PFSK-1 (cell line): ENCODE data around the gene ST6GALNAC3.

ENCODE experiments used
- FOXP2 ChIP-seq: optimal IDR thresholded peaks from 2 replicates; pipeline ENCODE3; 2011; ENCODE audit warnings: borderline replicate concordance, control low read depth, inconsistent platforms; ENCODE audit not compliant: insufficient read depth; ENCODE audit errors: extremely low read length, extremely low read depth
- POLR2AphosphoS5 ChIP-seq: IDR thresholded peaks from 2 replicates; pipeline ENCODE4 v1.6.1; 2012; ENCODE audit warnings: low read depth, mild to moderate bottlenecking, control low read depth, low read length, moderate library complexity
- REST ChIP-seq, 2 experiments: IDR thresholded peaks; 2 replicates each; pipeline versions ENCODE4 v1.6.1 to v1.8.0; 2011 to 2012; ENCODE audit warnings: low read depth in 2 of 2, low read length in 2 of 2, control low read depth in 1 of 2, inconsistent platforms in 1 of 2, mild to moderate bottlenecking in 1 of 2, moderate library complexity in 1 of 2; ENCODE audit not compliant: insufficient read depth in 1 of 2
- SIN3A ChIP-seq: IDR thresholded peaks from 2 replicates; pipeline ENCODE4 v1.6.1; 2012; ENCODE audit warnings: mild to moderate bottlenecking, low read length, moderate library complexity, borderline replicate concordance; ENCODE audit not compliant: insufficient read depth
- TAF1 ChIP-seq: IDR thresholded peaks from 2 replicates; pipeline ENCODE4 v1.6.1; 2012; ENCODE audit warnings: low read length, control low read depth, borderline replicate concordance; ENCODE audit not compliant: insufficient read depth

DNA sequence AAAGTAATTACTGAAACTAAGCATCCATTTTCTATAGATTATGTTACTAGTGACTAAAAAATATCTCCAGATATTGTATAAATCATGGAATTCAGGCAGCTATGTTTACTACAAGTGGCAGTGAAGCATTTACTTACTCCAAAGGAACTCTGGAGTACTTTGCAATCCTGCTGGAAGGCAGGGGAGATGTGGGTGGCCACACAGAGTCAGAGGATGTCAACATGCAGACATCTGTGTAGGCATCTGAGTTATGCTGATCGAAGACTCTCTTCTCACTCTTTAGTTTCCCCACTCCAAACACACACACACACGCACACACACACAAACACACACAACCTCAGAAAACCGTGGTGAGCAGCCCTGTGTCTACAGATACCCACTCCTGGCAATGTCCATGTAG lies 112.9 kb downstream of the ST6GALNAC3 start:
- TF ChIP-seq SIN3A (no peak), TAF1 (no peak), REST (IDR thresholded peaks at IDR 0.05; ENCODE audit: insufficient read depth in 1 of 2, low read depth in 2 of 2, low read length in 2 of 2) (no peak), POLR2AphosphoS5 (no peak), FOXP2 (no peak)
